ENCODE measurements around the gene GDPD5. TPM values are rescaled to one million over a fixed set of nuclear protein-coding genes. Genes with fewer than 3 reads are reported as not detected.

GDPD5 gene
- total and polyA plus RNA-seq, 9 of the 15 experiments (the other 6 are each of a cell fraction or from before 2014, with no cell fraction given): 0.32 to 27.3 (median 8.0) TPM

DNA sequence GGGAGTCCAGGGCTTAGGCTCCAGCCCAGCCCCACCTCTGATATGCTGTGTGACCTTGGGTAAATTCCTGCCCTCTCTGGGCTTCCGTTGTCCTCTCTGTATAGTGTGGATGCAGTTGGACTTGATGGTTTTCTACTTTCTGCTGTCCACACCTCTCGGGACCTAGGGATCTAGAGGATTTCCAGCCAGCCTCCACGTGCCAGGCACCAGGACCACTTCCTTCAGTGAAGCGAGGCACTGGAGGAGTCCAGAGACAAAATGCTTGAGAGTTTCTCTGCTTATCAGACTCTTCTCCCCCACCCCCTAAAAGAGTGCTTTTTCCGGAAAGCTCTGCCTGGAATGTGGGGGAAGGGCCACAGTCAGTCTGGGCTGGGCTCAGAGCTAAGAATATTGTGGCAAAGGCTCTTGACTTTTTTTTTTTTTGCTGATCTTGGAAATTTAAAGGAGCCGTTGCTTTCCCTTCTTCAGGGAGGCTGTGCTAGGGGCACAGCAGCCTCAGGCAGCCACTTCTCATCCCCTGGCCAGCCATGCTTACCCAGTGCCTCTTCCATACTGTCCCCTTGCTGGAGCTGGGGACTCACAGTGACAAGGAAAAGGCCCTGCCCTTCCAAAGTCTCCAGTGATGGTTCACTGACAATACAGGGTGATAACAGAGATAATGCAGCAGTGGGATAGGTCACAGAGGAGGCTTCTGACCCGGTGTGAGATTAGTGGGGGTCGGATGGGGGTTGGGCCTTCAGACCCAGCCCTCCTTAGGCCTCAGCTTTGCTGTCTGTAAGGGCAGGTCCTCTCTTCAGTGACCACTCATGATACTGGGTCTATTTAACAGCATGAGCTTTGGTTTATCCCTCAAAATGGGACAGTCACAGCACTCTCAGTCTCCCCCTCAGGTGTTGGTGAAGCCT, 33.5 kb upstream of the GDPD5 start (continued):
- TF ChIP-seq, protein P1, sequence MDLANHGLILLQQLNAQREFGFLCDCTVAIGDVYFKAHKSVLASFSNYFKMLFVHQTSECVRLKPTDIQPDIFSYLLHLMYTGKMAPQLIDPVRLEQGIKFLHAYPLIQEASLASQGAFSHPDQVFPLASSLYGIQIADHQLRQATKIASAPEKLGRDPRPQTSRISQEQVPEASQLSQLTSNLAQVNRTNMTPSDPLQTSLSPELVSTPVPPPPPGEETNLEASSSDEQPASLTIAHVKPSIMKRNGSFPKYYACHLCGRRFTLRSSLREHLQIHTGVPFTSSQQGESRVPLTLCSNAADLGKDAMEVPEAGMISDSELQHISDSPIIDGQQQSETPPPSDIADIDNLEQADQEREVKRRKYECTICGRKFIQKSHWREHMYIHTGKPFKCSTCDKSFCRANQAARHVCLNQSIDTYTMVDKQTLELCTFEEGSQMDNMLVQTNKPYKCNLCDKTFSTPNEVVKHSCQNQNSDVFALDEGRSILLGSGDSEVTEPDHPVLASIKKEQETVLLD (IDR thresholded peaks at IDR 0.05): peak; percentile 8; the same call in 1 of the 2 replicates
- no peak for TF ChIP-seq CBFB (CRISPR knock-in tag; IDR thresholded peaks at IDR 0.05)
- no peak for TF ChIP-seq HOXB6 (CRISPR knock-in tag; IDR thresholded peaks at IDR 0.05; ENCODE audit: borderline replicate concordance)
- TF ChIP-seq ETV1 (tag; conservative IDR thresholded peaks at IDR 0.05; ENCODE audit: low read depth): peak; percentile 68
- no peak for TF ChIP-seq FOXJ3 (CRISPR knock-in tag; IDR thresholded peaks at IDR 0.05)
- TF ChIP-seq TBP (optimal IDR thresholded peaks at IDR 0.05; ENCODE audit: low read depth, low read length): peak; percentile 44
- no peak for TF ChIP-seq ZNF780A (CRISPR knock-in tag; IDR thresholded peaks at IDR 0.05)
- TF ChIP-seq MYNN (IDR thresholded peaks at IDR 0.05): no peak
- no peak for TF ChIP-seq MYNN (CRISPR knock-in tag; IDR thresholded peaks at IDR 0.05)
- TF ChIP-seq NEUROD1 (IDR thresholded peaks at IDR 0.05; ENCODE audit: borderline replicate concordance, low read depth, low read length, partially characterized antibody): no peak
- no peak for TF ChIP-seq POLR2H (tag; IDR thresholded peaks at IDR 0.05; ENCODE audit: low read depth)
- TF ChIP-seq MAZ (CRISPR knock-in tag; conservative IDR thresholded peaks at IDR 0.05 in 1 of 2, IDR thresholded peaks at IDR 0.05 in 1 of 2): peak in 1 of 2 experiments; percentile 58; a peak in 2 of 4 replicates
- TF ChIP-seq SOX6 (IDR thresholded peaks at IDR 0.05): peak; percentile 39; the same call in 1 of the 2 replicates
- TF ChIP-seq, protein P2, sequence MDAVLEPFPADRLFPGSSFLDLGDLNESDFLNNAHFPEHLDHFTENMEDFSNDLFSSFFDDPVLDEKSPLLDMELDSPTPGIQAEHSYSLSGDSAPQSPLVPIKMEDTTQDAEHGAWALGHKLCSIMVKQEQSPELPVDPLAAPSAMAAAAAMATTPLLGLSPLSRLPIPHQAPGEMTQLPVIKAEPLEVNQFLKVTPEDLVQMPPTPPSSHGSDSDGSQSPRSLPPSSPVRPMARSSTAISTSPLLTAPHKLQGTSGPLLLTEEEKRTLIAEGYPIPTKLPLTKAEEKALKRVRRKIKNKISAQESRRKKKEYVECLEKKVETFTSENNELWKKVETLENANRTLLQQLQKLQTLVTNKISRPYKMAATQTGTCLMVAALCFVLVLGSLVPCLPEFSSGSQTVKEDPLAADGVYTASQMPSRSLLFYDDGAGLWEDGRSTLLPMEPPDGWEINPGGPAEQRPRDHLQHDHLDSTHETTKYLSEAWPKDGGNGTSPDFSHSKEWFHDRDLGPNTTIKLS (IDR thresholded peaks at IDR 0.05; ENCODE audit: borderline replicate concordance, low read depth): no peak
- TF ChIP-seq, protein P3, sequence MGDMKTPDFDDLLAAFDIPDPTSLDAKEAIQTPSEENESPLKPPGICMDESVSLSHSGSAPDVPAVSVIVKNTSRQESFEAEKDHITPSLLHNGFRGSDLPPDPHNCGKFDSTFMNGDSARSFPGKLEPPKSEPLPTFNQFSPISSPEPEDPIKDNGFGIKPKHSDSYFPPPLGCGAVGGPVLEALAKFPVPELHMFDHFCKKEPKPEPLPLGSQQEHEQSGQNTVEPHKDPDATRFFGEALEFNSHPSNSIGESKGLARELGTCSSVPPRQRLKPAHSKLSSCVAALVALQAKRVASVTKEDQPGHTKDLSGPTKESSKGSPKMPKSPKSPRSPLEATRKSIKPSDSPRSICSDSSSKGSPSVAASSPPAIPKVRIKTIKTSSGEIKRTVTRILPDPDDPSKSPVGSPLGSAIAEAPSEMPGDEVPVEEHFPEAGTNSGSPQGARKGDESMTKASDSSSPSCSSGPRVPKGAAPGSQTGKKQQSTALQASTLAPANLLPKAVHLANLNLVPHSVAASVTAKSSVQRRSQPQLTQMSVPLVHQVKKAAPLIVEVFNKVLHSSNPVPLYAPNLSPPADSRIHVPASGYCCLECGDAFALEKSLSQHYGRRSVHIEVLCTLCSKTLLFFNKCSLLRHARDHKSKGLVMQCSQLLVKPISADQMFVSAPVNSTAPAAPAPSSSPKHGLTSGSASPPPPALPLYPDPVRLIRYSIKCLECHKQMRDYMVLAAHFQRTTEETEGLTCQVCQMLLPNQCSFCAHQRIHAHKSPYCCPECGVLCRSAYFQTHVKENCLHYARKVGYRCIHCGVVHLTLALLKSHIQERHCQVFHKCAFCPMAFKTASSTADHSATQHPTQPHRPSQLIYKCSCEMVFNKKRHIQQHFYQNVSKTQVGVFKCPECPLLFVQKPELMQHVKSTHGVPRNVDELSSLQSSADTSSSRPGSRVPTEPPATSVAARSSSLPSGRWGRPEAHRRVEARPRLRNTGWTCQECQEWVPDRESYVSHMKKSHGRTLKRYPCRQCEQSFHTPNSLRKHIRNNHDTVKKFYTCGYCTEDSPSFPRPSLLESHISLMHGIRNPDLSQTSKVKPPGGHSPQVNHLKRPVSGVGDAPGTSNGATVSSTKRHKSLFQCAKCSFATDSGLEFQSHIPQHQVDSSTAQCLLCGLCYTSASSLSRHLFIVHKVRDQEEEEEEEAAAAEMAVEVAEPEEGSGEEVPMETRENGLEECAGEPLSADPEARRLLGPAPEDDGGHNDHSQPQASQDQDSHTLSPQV (IDR thresholded peaks at IDR 0.05): peak; percentile 69; the same call in 1 of the 2 replicates
- no peak for TF ChIP-seq ZNF444 (CRISPR knock-in tag; IDR thresholded peaks at IDR 0.05)
- no peak for TF ChIP-seq TRIM28 (IDR thresholded peaks at IDR 0.05)
- TF ChIP-seq PCBP1 (IDR thresholded peaks at IDR 0.05; ENCODE audit: low read depth, low read length, poor library complexity, severe bottlenecking): no peak
- TF ChIP-seq NFE2 (IDR thresholded peaks at IDR 0.05; ENCODE audit: low read depth): no peak
